ENCODE measurements around the gene CRHR1. TPM values are rescaled to one million over a fixed set of nuclear protein-coding genes. Genes with fewer than 3 reads are reported as not detected.

The CRHR1 gene
- total RNA-seq, 2 experiments from 2014 or later: not detected

GRCh38 chr17:45849536-45849990, 65.4 kb downstream of the CRHR1 start:
- no peaks in the 10 kb centered on the region for H3K9me3 Mint-ChIP-seq
- no peaks in the 10 kb centered on the region for H3K4me1 Mint-ChIP-seq (ENCODE audit: low read depth)
- no peaks in the 10 kb centered on the region for H3K36me3 Mint-ChIP-seq (ENCODE audit: low read depth)
- H3K27me3 ChIP-seq (ENCODE audit: control insufficient read depth in 1 of 2, insufficient read depth in 2 of 2, low read length in 2 of 2): peaks cover 7% of the 10 kb centered on the region in 2 experiments
- no peak overlapping the region for H3K27ac Mint-ChIP-seq
- no peak overlapping the region for H3K4me3 ChIP-seq (ENCODE audit: low read length)
- TF ChIP-seq, protein P1, sequence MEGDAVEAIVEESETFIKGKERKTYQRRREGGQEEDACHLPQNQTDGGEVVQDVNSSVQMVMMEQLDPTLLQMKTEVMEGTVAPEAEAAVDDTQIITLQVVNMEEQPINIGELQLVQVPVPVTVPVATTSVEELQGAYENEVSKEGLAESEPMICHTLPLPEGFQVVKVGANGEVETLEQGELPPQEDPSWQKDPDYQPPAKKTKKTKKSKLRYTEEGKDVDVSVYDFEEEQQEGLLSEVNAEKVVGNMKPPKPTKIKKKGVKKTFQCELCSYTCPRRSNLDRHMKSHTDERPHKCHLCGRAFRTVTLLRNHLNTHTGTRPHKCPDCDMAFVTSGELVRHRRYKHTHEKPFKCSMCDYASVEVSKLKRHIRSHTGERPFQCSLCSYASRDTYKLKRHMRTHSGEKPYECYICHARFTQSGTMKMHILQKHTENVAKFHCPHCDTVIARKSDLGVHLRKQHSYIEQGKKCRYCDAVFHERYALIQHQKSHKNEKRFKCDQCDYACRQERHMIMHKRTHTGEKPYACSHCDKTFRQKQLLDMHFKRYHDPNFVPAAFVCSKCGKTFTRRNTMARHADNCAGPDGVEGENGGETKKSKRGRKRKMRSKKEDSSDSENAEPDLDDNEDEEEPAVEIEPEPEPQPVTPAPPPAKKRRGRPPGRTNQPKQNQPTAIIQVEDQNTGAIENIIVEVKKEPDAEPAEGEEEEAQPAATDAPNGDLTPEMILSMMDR (IDR thresholded peaks at IDR 0.05): no peak
- H3K4me1 ChIP-seq (ENCODE audit: insufficient read depth, low read length): peaks cover 9% of the 10 kb centered on the region
- H3K27ac ChIP-seq (ENCODE audit: low read depth in 1 of 2, low read length in 2 of 2): no peak overlapping the region
- H3K9me3 ChIP-seq (ENCODE audit: control insufficient read depth in 1 of 2, insufficient read depth in 1 of 2, low read length in 2 of 2): peaks cover 0 to 2% of the 10 kb centered on the region in 2 experiments
- intact Hi-C loops (cut with DNase I, micrococcal nuclease): no loop called here
- CTCF ChIA-PET: no interaction called here
- no peaks in the 10 kb centered on the region for H3K36me3 ChIP-seq (ENCODE audit: insufficient read depth, low read length)
- no peak overlapping the region for H3K4me3 Mint-ChIP-seq
- ATAC-seq (ENCODE audit: poor library complexity) (no peak), DNase-seq (no peak)
- peaks cover 24% of the 10 kb centered on the region for H3K27me3 Mint-ChIP-seq
- POLR2A ChIA-PET: no interaction called here

DNA sequence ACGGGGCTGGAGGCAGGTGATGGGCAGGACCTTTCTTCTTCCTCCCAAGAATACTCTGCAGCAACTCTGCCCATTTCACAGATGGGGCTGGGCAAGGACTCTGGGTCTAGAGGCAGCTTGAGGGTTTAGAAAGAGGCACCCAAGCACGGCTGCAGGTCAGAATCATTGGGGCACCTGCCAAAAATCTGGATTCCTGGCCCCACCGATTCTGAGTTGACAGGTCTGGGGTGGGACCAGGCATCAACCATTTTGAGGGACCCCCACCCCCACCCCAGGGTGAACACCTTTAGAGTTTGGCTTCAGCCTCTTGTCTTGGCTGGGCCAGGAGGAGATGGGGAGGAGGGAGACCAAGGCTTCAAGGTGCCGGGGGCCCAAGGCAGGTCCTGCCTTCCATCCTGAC, 65.9 kb downstream of the CRHR1 start:
- Histone ChIP-seq H3K4me1 (ENCODE audit: insufficient read depth, low read length) (peaks cover 9% of the 10 kb centered on the region), H3K4me3 (ENCODE audit: low read length) (no peak overlapping the region), H3K27ac (ENCODE audit: low read depth in 1 of 2, low read length in 2 of 2) (no peak overlapping the region), H3K36me3 (ENCODE audit: insufficient read depth, low read length) (no peaks in the 10 kb centered on the region), H3K27me3 (ENCODE audit: control insufficient read depth in 1 of 2, insufficient read depth in 2 of 2, low read length in 2 of 2) (peaks cover 7% of the 10 kb centered on the region in 2 experiments), H3K9me3 (ENCODE audit: control insufficient read depth in 1 of 2, insufficient read depth in 1 of 2, low read length in 2 of 2) (peaks cover 0 to 6% of the 10 kb centered on the region in 2 experiments)
- POLR2A ChIA-PET: no interaction called here
- H3K27ac Mint-ChIP-seq: no peak overlapping the region
- CTCF ChIA-PET: no interaction called here
- no peak overlapping the region for H3K4me3 Mint-ChIP-seq
- ATAC-seq (ENCODE audit: poor library complexity): no peak
- no peaks in the 10 kb centered on the region for H3K4me1 Mint-ChIP-seq (ENCODE audit: low read depth)
- H3K9me3 Mint-ChIP-seq: no peaks in the 10 kb centered on the region
- intact Hi-C loops (cut with DNase I, micrococcal nuclease): no loop called here
- TF ChIP-seq, protein P1 (IDR thresholded peaks at IDR 0.05): no peak
- DNase-seq: no peak
- no peaks in the 10 kb centered on the region for H3K36me3 Mint-ChIP-seq (ENCODE audit: low read depth)
- peaks cover 24% of the 10 kb centered on the region for H3K27me3 Mint-ChIP-seq

- Mint-ChIP-seq H3K4me3 (no peak overlapping the region), H3K9me3 (no peaks in the 10 kb centered on the region), H3K36me3 (ENCODE audit: low read depth) (no peaks in the 10 kb centered on the region), H3K27ac (no peak overlapping the region), H3K27me3 (peaks cover 24% of the 10 kb centered on the region), H3K4me1 (ENCODE audit: low read depth) (no peaks in the 10 kb centered on the region)
- POLR2A ChIA-PET: no interaction called here
- Histone ChIP-seq H3K36me3 (ENCODE audit: insufficient read depth, low read length) (no peaks in the 10 kb centered on the region), H3K27me3 (ENCODE audit: control insufficient read depth in 1 of 2, insufficient read depth in 2 of 2, low read length in 2 of 2) (peaks cover 7% of the 10 kb centered on the region in 2 experiments), H3K4me3 (ENCODE audit: low read length) (no peak overlapping the region), H3K9me3 (ENCODE audit: control insufficient read depth in 1 of 2, insufficient read depth in 1 of 2, low read length in 2 of 2) (peaks cover 0 to 11% of the 10 kb centered on the region in 2 experiments), H3K4me1 (ENCODE audit: insufficient read depth, low read length) (peaks cover 9% of the 10 kb centered on the region), H3K27ac (ENCODE audit: low read depth in 1 of 2, low read length in 2 of 2) (no peak overlapping the region)
- ATAC-seq (ENCODE audit: poor library complexity) (no peak), DNase-seq (no peak)
- intact Hi-C loops (cut with DNase I, micrococcal nuclease): no loop called here
- CTCF ChIA-PET: no interaction called here
- TF ChIP-seq, protein P1 (IDR thresholded peaks at IDR 0.05): no peak
Measured at GRCh38 chr17:45850468-45850867, 66.3 kb downstream of the CRHR1 start.

All from CD4-positive, alpha-beta T cell (primary cell).